HG02870 (cell line): ENCODE measurements around the gene P3R3URF.

ENCODE experiments used
- ATAC-seq: cut with Tn5 transposase; IDR thresholded peaks from one replicate; pipeline ENCODE4 v1.9.1; 2021; ENCODE audit warnings: mild to moderate bottlenecking, moderate library complexity; ENCODE audit not compliant: unreplicated experiment

The P3R3URF gene

GRCh38 chr1:46133781-46134350 is 42.4 kb downstream of the P3R3URF start:
- ATAC-seq = no peak

GRCh38 chr1:46133181-46133658 is 43.1 kb downstream of the P3R3URF start:
- ATAC-seq = peak; percentile 38

- ATAC-seq = peak; percentile 89
These were observed 43.6 kb downstream of the P3R3URF start, which contains the start of gene PIK3R3 for GRCh38 chr1:46132529-46133180. PIK3R3 (minus strand) TSS chr1:46132629; CDS start chr1:46131952, 677 bp downstream.

- no peak for ATAC-seq
These were observed 44.4 kb downstream of the P3R3URF start for GRCh38 chr1:46131712-46132528.

- ATAC-seq = no peak
These were observed 45.2 kb downstream of the P3R3URF start for GRCh38 chr1:46131093-46131492.

- no peak for ATAC-seq
These were observed 45.7 kb downstream of the P3R3URF start for GRCh38 chr1:46130606-46131005.

GRCh38 chr1:46130121-46130520 is 46.2 kb downstream of the P3R3URF start:
- no peak for ATAC-seq

- ATAC-seq = no peak
These were observed 47.9 kb downstream of the P3R3URF start for GRCh38 chr1:46128344-46128743.
